BJ (cell line): Measurements from ENCODE around the gene EFNA1. TPM values are rescaled to one million over a fixed set of nuclear protein-coding genes. Genes with fewer than 3 reads are reported as not detected.
A peak's percentile ranks its signal among the peaks of the same experiment; 100 is the strongest.

Experiments used
- CTCF ChIA-PET: fragments of 350-600 bp; formaldehyde crosslinking; extraction: SDS; loops from one replicate; lab custom pipeline; 2021; ENCODE audit warnings: antibody characterized with exemption, inconsistent platforms; lab: Yijun Ruan, JAX
- POLR2A ChIA-PET: fragments of 300-600 bp; sonication (Branson Sonifier 250); formaldehyde crosslinking; extraction: SDS; loops from one replicate; lab custom pipeline; 2021; ENCODE audit warnings: antibody characterized with exemption; lab: Charles Lee
- DNase-seq: peaks from one replicate; pipeline ENCODE4 v3.0.0-alpha.2; 2011; ENCODE audit warnings: low read depth
- H3K27me3 ChIP-seq: 2 replicates; pipeline ENCODE4 v1.6.0; 2011; ENCODE audit warnings: low read length; ENCODE audit not compliant: control insufficient read depth, insufficient read depth
- H3K36me3 ChIP-seq: 2 replicates; pipeline ENCODE4 v1.5.1; 2011; ENCODE audit warnings: low read length; ENCODE audit not compliant: control insufficient read depth, insufficient read depth
- H3K4me3 ChIP-seq: 2 replicates; pipeline ENCODE4 v1.5.1; 2011; ENCODE audit warnings: low read depth, mild to moderate bottlenecking, control low read depth, low read length
- CTCF ChIP-seq: IDR thresholded peaks from 2 replicates; pipeline ENCODE4 v1.5.1; 2011; ENCODE audit warnings: low read depth, mild to moderate bottlenecking, control low read depth, inconsistent platforms, low read length, moderate library complexity; ENCODE audit not compliant: insufficient read depth
- polyA plus RNA-seq: library from polyadenylated mRNA; depleted of rRNA; stranded (reverse); fragments of >200 nt; gene quantifications from 2 replicates; pipeline ENCODE4 v1.2.3, GENCODE V29; 2011

The EFNA1 gene
- polyA plus RNA-seq, 1 experiment: 1.6 TPM

GRCh38 chr1:155127967-155128754 is 485 bp downstream of the EFNA1 start:
- Histone ChIP-seq H3K36me3 (no peaks in the 10 kb centered on the region), H3K27me3 (peaks cover 44% of the 10 kb centered on the region), H3K4me3 (peak overlapping the region; percentile 40)
- POLR2A ChIA-PET: no interaction called here
- CTCF ChIA-PET: interaction anchor here (1.2 to 3.4 kb wide), 3 partner anchors 37 to 40 kb away, joined by 3 to 22 read pairs (median 5); no protein-coding TSS in a partner anchor
- DNase-seq: no peak
- no peak for TF ChIP-seq CTCF

GRCh38 chr1:155128755-155129473 is 1.2 kb downstream of the EFNA1 start:
- Histone ChIP-seq H3K27me3 (peaks cover 44% of the 10 kb centered on the region), H3K36me3 (no peaks in the 10 kb centered on the region), H3K4me3 (no peak overlapping the region)
- POLR2A ChIA-PET: no interaction called here
- no peak for TF ChIP-seq CTCF
- DNase-seq: no peak
- CTCF ChIA-PET: interaction anchor here (1.2 to 3.4 kb wide), 3 partner anchors 37 to 39 kb away, joined by 3 to 22 read pairs (median 5); no protein-coding TSS in a partner anchor

DNA sequence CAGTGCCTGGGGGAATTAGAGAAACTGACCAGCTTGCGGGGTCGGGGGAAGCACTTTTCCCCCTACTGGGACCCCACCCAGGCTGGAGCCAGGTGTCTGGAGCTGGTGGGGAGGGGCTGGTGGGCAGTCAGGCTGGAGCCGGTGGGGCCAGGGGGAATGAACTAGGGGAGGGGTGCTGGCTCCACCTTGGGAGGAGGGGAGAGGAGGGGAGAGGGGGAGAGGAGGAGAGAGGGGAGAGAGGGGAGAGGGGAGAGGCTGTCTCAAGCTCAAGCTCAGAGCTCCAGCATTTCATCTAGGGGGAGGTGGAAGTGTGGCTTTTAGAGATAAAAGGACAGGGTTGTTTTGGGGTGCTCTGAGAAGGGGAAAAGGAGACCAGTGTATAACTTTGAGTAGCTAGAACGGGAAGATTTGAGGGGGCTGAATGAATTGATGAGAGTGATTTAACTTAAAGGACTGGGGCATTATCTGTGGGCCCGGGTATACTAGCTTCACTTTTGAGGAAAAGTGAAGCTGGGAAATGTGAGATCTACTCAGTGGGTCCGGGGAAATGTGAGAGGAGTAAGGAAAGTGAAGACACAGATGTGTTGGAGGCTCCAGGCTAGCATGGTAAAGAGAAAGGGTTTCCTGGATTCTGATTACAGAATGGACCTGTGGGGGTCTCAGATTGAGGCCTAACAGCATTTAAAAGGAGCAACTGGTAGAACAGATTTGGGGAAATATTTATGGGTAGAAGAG is 2.8 kb downstream of the EFNA1 start:
- no peak for DNase-seq
- Histone ChIP-seq H3K36me3 (no peaks in the 10 kb centered on the region), H3K4me3 (no peak overlapping the region), H3K27me3 (peaks cover 37% of the 10 kb centered on the region)
- POLR2A ChIA-PET: no interaction called here
- no peak for TF ChIP-seq CTCF
- CTCF ChIA-PET: interaction anchor here (1.0 to 3.4 kb wide), 3 partner anchors 39 to 45 kb away, joined by 3 to 22 read pairs (median 9); partner anchors contain the start of gene KRTCAP2

GRCh38 chr1:155131285-155131684 is 3.6 kb downstream of the EFNA1 start:
- no peaks in the 10 kb centered on the region for H3K36me3 ChIP-seq
- no peak for TF ChIP-seq CTCF
- H3K27me3 ChIP-seq: peaks cover 30% of the 10 kb centered on the region
- CTCF ChIA-PET: interaction anchor here (2.6 to 3.4 kb wide), 2 partner anchors 40 to 46 kb away, joined by 9 to 22 read pairs; no protein-coding TSS in a partner anchor
- DNase-seq: no peak
- POLR2A ChIA-PET: no interaction called here
- H3K4me3 ChIP-seq: no peak overlapping the region
